ENCODE measurements around the gene SMC1B.
"Not testable (repeated sequence)": the region's sequence is repeated elsewhere in the genome, so short reads cannot be mapped to it uniquely, and the experiment has no call there.

The SMC1B gene

DNA sequence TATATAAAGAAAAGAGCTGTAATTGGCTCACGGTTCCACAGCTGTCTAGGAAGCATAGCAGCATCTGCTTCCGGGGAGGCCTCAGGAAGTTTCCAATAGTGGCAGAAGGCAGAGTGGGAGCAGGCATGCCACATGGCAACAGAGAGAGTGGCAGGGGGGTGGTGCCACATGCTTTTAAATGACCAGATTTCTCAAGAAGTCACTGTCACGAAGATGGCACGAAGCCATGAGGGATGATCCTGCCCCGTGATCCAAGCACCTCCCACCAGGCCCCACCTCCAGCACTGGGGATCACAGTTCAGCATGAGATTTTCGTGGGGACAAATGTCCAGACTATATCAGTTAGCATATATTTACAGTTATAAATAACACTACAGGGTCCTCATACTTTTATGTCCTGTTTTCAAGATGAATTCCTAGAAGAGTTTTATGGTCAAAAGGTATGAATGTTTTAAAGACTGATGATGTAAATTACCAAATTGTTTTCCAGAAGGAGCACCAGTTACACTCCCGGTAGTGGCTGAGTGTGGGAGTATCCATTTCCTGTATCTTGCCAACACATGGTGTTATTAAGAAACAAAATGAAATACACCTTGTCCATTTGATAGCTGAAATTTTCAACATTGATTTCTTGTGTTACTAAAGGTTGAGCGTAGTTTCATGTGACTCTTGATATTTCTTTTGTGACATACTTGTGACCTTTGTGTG, 84.4 kb downstream of the SMC1B start:
- H3K9ac ChIP-seq (ENCODE audit: low read depth in 1 of 2, low read length in 2 of 2), result no peak overlapping the region
- no peaks in the 10 kb centered on the region for H3K9me3 ChIP-seq (ENCODE audit: control insufficient read depth in 1 of 2, low read length in 2 of 2)
- H3K4me1 ChIP-seq (ENCODE audit: control insufficient read depth in 1 of 2, insufficient read depth in 2 of 2, low read length in 2 of 2), result no peaks in the 10 kb centered on the region
- no peak overlapping the region for H3K27ac ChIP-seq (ENCODE audit: low read depth, low read length)
- H3K4me3 ChIP-seq (ENCODE audit: low read depth in 1 of 2, low read length in 2 of 2), result no peak overlapping the region
- peaks cover 5 to 56% of the 10 kb centered on the region in 2 donors for H3K36me3 ChIP-seq (ENCODE audit: control insufficient read depth in 1 of 2, insufficient read depth in 2 of 2, low read length in 2 of 2)
- H3K27me3 ChIP-seq (ENCODE audit: control insufficient read depth in 1 of 2, insufficient read depth in 2 of 2, low read length in 2 of 2), result no peaks in the 10 kb centered on the region

DNA sequence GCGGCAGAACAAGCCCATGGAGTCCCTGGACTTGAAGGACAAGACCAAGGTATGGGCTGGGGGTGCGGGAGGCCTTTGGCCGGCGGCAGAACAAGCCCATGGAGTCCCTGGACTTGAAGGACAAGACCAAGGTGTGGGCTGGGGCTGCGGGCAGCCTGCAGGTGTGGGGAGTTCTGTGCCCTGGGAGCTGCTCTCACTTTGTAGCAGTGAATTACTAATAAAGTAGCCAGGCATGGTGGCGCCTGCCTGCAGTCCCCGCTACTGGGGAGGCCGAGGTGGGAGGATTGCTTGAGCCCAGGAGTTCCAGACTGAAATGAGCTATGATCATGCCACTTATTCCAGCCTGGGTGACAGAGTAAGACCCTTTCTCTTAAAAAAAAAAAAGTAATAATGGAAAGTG, 85.1 kb downstream of the SMC1B start:
- H3K27ac ChIP-seq (ENCODE audit: low read depth, low read length); H3K4me1 ChIP-seq (ENCODE audit: control insufficient read depth in 1 of 2, insufficient read depth in 2 of 2, low read length in 2 of 2): not testable (repeated sequence)

DNA sequence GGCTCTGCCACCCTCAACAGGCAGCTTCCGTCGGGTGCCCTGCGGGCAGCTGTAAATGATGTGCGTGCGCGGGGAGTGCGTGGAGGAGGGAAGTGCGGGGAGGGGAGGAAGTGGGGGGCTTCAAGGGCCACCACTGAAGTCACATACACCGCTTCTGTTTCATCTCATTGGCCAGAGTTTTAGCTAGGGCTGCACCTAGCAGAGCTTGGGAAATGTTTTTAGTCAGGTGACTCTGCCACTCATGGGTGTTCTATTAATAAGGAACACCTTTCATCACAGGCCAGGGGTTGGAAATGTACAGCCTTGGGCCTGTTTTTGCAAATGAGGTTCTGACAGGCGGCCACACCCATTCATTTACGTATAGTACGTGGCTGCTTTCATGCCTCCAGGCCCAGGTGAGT, 89.1 kb downstream of the SMC1B start:
- Histone ChIP-seq H3K4me1 (ENCODE audit: control insufficient read depth in 1 of 2, insufficient read depth in 2 of 2, low read length in 2 of 2) (peaks cover 1 to 9% of the 10 kb centered on the region in 2 donors), H3K9ac (ENCODE audit: low read depth in 1 of 2, low read length in 2 of 2) (no peak overlapping the region), H3K9me3 (ENCODE audit: control insufficient read depth in 1 of 2, low read length in 2 of 2) (no peaks in the 10 kb centered on the region), H3K27me3 (ENCODE audit: control insufficient read depth in 1 of 2, insufficient read depth in 2 of 2, low read length in 2 of 2) (no peaks in the 10 kb centered on the region), H3K4me3 (ENCODE audit: low read depth in 1 of 2, low read length in 2 of 2) (no peak overlapping the region), H3K27ac (ENCODE audit: low read depth, low read length) (no peak overlapping the region), H3K36me3 (ENCODE audit: control insufficient read depth in 1 of 2, insufficient read depth in 2 of 2, low read length in 2 of 2) (peaks cover 13 to 49% of the 10 kb centered on the region in 2 donors)

More for the DNA sequence above, 85.1 kb downstream of the SMC1B start:
- peaks cover 12 to 64% of the 10 kb centered on the region in 2 donors for H3K36me3 ChIP-seq (ENCODE audit: control insufficient read depth in 1 of 2, insufficient read depth in 2 of 2, low read length in 2 of 2)
- H3K27me3 ChIP-seq (ENCODE audit: control insufficient read depth in 1 of 2, insufficient read depth in 2 of 2, low read length in 2 of 2); H3K9me3 ChIP-seq (ENCODE audit: control insufficient read depth in 1 of 2, low read length in 2 of 2); H3K4me3 ChIP-seq (ENCODE audit: low read depth in 1 of 2, low read length in 2 of 2); H3K9ac ChIP-seq (ENCODE audit: low read depth in 1 of 2, low read length in 2 of 2): not testable (repeated sequence)

DNA sequence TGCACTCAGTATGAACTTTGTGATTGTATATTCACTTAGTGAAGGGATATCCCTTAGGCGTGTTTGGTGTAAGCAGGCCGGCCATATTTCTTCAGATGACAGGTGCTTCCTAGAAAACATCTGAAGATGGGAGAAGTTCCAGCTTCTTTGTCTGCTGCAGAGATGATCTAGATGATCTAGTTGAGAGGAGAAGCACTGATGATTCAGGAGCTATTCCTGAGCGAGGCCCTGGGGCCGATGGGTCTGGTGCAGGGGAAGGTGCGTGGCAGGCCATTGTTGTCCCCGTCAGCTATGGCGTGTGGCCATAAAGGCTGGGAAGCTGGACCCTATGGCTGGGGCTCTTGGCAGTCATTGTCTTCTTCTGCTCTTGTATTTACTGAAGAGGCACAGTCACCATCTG, 89.7 kb downstream of the SMC1B start:
- Histone ChIP-seq H3K9me3 (ENCODE audit: control insufficient read depth in 1 of 2, low read length in 2 of 2) (no peaks in the 10 kb centered on the region), H3K4me3 (ENCODE audit: low read depth in 1 of 2, low read length in 2 of 2) (no peak overlapping the region), H3K27ac (ENCODE audit: low read depth, low read length) (no peak overlapping the region), H3K9ac (ENCODE audit: low read depth in 1 of 2, low read length in 2 of 2) (no peak overlapping the region), H3K36me3 (ENCODE audit: control insufficient read depth in 1 of 2, insufficient read depth in 2 of 2, low read length in 2 of 2) (peaks cover 13 to 46% of the 10 kb centered on the region in 2 donors), H3K4me1 (ENCODE audit: control insufficient read depth in 1 of 2, insufficient read depth in 2 of 2, low read length in 2 of 2) (peaks cover 6 to 15% of the 10 kb centered on the region in 2 donors), H3K27me3 (ENCODE audit: control insufficient read depth in 1 of 2, insufficient read depth in 2 of 2, low read length in 2 of 2) (no peaks in the 10 kb centered on the region)

DNA sequence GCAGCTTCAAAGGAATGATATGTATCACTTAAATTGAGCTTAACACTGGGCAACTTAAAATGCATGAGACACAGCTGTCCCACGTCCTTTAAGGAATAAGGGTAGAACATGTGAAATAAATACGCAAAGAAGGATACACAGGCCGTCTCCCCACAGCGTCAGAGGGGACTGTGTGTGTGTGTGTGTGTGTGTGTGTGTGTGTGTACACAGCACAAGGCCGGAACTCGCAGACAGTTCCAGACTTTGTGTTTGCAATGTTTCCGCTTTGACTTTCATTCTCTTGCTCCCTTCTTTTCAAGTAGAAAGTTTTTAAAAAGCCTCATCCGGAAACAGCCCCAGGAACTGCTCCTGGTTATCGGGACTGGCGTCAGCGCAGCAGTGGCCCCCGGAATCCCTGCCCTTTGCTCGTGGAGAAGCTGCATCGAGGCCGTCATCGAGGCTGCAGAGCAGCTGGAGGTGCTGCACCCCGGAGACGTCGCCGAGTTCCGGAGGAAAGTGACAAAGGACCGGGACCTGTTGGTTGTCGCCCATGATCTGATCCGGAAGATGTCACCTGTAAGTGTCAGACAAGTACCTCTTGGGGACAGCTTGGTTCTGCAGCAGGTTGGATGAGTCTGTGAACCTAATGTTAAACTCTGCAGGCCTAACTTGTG, 90.4 kb downstream of the SMC1B start:
- H3K4me3 ChIP-seq (ENCODE audit: low read depth in 1 of 2, low read length in 2 of 2), result no peak overlapping the region

DNA sequence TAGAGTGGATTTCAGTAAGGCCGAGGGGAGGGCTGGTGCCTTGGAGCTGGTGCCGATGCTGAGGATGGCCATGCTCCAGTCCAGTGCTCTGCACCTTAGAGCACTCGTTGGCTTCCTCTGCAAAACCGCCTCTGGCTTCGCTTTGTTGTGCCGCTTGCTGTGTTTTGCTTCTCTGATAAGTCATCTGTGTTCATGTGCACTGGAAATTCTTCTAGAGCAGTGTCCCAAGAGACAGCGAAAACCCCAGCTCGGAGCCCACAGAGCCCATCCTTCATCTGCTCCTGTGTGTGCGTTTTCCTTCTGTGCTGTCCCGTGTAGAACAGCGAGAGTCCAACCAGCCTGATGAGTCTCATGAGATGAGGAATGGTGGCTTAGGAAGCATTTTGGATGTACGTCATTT, 91.6 kb downstream of the SMC1B start:
- Histone ChIP-seq H3K27ac (ENCODE audit: low read depth, low read length) (no peak overlapping the region), H3K4me1 (ENCODE audit: control insufficient read depth in 1 of 2, insufficient read depth in 2 of 2, low read length in 2 of 2) (peaks cover 19 to 28% of the 10 kb centered on the region in 2 donors), H3K36me3 (ENCODE audit: control insufficient read depth in 1 of 2, insufficient read depth in 2 of 2, low read length in 2 of 2) (peaks cover 13 to 33% of the 10 kb centered on the region in 2 donors)

More for the DNA sequence above, 90.4 kb downstream of the SMC1B start:
- Histone ChIP-seq H3K36me3 (ENCODE audit: control insufficient read depth in 1 of 2, insufficient read depth in 2 of 2, low read length in 2 of 2) (peaks cover 13 to 41% of the 10 kb centered on the region in 2 donors), H3K27me3 (ENCODE audit: control insufficient read depth in 1 of 2, insufficient read depth in 2 of 2, low read length in 2 of 2) (no peaks in the 10 kb centered on the region), H3K27ac (ENCODE audit: low read depth, low read length) (no peak overlapping the region), H3K9ac (ENCODE audit: low read depth in 1 of 2, low read length in 2 of 2) (no peak overlapping the region), H3K4me1 (ENCODE audit: control insufficient read depth in 1 of 2, insufficient read depth in 2 of 2, low read length in 2 of 2) (peaks cover 13 to 22% of the 10 kb centered on the region in 2 donors), H3K9me3 (ENCODE audit: control insufficient read depth in 1 of 2, low read length in 2 of 2) (no peaks in the 10 kb centered on the region)

DNA sequence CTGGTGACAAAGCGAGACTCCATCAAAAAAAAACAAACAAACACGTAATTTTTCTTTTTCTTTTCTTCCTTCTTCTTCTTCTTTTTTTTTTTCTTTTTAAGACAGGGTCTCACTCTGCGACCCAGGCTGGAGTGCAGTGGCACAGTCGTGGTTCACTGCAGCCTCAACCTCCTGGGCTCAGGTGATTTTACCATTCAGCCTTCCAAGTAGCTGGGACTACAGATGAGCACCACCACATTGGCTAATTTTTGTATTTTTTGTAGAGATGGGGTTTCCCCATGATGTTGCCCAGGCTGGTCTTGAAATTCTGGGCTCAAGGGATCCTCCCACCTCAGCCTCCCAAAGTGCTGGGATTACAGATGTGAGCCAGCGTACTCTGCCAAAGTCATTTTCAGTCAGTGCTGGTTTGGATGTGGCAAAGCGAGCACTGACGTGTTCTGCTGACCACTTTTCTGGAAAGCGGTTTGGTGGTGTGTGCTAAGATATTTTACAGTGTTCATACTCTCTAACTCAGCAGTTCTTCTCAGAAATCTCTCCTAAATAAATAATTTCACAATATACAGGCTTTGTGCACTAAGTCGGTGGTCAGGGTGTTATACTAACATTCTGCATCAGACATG, 92.9 kb downstream of the SMC1B start:
- H3K9me3 ChIP-seq (ENCODE audit: control insufficient read depth in 1 of 2, low read length in 2 of 2), result no peaks in the 10 kb centered on the region
- no peak overlapping the region for H3K4me3 ChIP-seq (ENCODE audit: low read depth in 1 of 2, low read length in 2 of 2)
- peaks cover 13 to 24% of the 10 kb centered on the region in 2 donors for H3K36me3 ChIP-seq (ENCODE audit: control insufficient read depth in 1 of 2, insufficient read depth in 2 of 2, low read length in 2 of 2)
- no peak overlapping the region for H3K9ac ChIP-seq (ENCODE audit: low read depth in 1 of 2, low read length in 2 of 2)
- H3K27ac ChIP-seq (ENCODE audit: low read depth, low read length), result no peak overlapping the region
- H3K4me1 ChIP-seq (ENCODE audit: control insufficient read depth in 1 of 2, insufficient read depth in 2 of 2, low read length in 2 of 2), result peaks cover 19 to 28% of the 10 kb centered on the region in 2 donors
- H3K27me3 ChIP-seq (ENCODE audit: control insufficient read depth in 1 of 2, insufficient read depth in 2 of 2, low read length in 2 of 2), result no peaks in the 10 kb centered on the region

More for the DNA sequence above, 91.6 kb downstream of the SMC1B start:
- Histone ChIP-seq H3K9ac (ENCODE audit: low read depth in 1 of 2, low read length in 2 of 2) (no peak overlapping the region), H3K4me3 (ENCODE audit: low read depth in 1 of 2, low read length in 2 of 2) (no peak overlapping the region), H3K27me3 (ENCODE audit: control insufficient read depth in 1 of 2, insufficient read depth in 2 of 2, low read length in 2 of 2) (no peaks in the 10 kb centered on the region), H3K9me3 (ENCODE audit: control insufficient read depth in 1 of 2, low read length in 2 of 2) (no peaks in the 10 kb centered on the region)

DNA sequence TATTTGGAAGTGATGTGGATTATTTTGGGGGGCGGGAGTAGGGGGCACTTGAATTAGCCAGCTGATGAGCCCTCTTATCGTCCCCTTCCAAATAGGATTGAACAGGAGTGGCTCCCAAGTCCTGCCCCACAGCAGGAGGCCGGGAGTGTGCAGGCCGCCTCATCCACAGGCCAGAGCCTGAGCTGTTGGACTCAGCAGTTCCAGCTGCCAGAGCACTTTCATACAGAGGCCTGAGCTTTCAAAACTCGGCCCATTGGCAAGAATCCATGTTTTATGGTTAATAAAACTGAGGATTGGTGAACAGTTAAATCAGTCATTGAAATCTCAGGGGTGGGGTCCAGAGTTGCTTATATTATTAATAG, 94.1 kb downstream of the SMC1B start:
- peaks cover 19 to 28% of the 10 kb centered on the region in 2 donors for H3K4me1 ChIP-seq (ENCODE audit: control insufficient read depth in 1 of 2, insufficient read depth in 2 of 2, low read length in 2 of 2)
- H3K27ac ChIP-seq (ENCODE audit: low read depth, low read length), result peak overlapping the region; percentile 82
- H3K27me3 ChIP-seq (ENCODE audit: control insufficient read depth in 1 of 2, insufficient read depth in 2 of 2, low read length in 2 of 2), result no peaks in the 10 kb centered on the region
- no peaks in the 10 kb centered on the region for H3K9me3 ChIP-seq (ENCODE audit: control insufficient read depth in 1 of 2, low read length in 2 of 2)
- H3K9ac ChIP-seq (ENCODE audit: low read depth in 1 of 2, low read length in 2 of 2), result peak overlapping the region; percentile 34 to 48
- peaks cover 11 to 21% of the 10 kb centered on the region in 2 donors for H3K36me3 ChIP-seq (ENCODE audit: control insufficient read depth in 1 of 2, insufficient read depth in 2 of 2, low read length in 2 of 2)
- no peak overlapping the region for H3K4me3 ChIP-seq (ENCODE audit: low read depth in 1 of 2, low read length in 2 of 2)

DNA sequence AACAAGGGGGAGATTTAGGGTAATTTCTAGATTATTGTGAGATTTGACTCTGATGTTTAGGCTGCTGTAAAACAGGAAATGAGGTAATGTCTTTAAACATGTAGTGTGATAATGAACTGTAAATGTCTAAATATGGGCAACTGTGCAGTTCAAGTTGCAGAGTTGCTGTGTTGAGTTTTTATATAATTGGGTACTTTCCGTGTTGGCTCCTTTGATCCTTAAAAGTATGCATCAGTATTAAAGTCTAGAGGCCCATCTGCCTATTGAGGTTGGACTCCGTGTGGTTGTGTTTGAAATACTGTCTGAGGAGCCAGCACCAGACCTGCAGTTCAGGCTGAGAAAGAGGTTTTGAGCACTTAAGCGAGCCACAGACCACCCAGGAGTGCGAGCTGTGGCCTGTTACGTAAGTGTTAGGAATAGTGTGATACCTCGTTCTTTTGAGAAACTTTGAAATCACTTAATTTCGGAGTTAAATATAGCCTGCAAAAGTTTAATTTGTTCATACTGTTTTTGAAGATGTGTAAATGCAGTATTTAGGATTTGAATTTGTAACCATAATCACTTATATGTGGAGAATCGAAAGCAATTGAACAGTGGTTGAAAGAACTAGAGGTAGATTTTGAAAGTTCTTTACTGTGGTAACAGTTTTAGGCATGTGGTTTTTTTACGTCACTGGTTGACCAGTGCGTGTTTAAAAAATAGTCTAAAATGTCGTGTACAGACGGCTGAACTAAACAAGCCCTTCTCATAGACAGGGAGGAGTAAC, 94.7 kb downstream of the SMC1B start:
- Histone ChIP-seq H3K27ac (ENCODE audit: low read depth, low read length) (peak overlapping the region; percentile 82), H3K9ac (ENCODE audit: low read depth in 1 of 2, low read length in 2 of 2) (peak overlapping the region; percentile 34 to 48), H3K27me3 (ENCODE audit: control insufficient read depth in 1 of 2, insufficient read depth in 2 of 2, low read length in 2 of 2) (no peaks in the 10 kb centered on the region), H3K9me3 (ENCODE audit: control insufficient read depth in 1 of 2, low read length in 2 of 2) (no peaks in the 10 kb centered on the region), H3K4me1 (ENCODE audit: control insufficient read depth in 1 of 2, insufficient read depth in 2 of 2, low read length in 2 of 2) (peaks cover 19 to 33% of the 10 kb centered on the region in 2 donors), H3K36me3 (ENCODE audit: control insufficient read depth in 1 of 2, insufficient read depth in 2 of 2, low read length in 2 of 2) (peaks cover 6 to 15% of the 10 kb centered on the region in 2 donors), H3K4me3 (ENCODE audit: low read depth in 1 of 2, low read length in 2 of 2) (peak overlapping the region; percentile 2 to 25)
